ENCODE measurements around the gene PDZD7.

The PDZD7 gene

DNA sequence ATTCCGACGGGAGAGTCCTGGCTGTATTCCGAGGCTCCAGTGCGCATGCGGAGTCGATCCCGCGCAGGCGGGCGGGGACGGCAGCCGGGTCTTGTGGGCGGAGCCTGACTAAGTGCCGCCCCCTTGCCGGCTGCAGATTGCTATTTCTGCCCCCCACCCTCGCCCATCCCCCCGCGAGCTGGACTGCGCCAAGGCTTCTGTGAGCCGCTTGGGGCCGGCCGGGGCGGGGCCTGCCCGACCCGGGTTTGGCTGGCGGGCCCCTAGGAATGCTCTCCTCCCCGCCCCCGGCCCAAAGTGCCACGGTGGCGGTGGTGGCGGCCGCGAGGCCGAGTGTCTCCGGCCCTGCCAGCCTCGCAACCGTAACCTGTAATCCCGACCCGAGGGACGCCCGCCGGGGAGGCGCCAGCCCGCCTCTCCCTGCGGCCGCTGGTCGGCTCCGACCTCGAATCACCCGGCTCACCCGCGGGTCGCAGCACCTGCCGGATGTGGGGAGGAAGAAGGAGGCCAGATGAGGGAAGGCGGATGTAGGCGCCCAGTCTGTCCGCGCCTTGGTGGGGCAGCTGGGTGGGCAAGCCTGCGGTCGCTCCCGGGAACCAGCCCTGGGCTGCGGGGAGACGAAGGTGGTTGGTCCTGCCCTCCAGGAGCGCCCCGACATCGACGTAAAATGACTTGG, 30.2 kb upstream of the PDZD7 start:
- DNase-seq, result peak; percentile 57 to 87

DNA sequence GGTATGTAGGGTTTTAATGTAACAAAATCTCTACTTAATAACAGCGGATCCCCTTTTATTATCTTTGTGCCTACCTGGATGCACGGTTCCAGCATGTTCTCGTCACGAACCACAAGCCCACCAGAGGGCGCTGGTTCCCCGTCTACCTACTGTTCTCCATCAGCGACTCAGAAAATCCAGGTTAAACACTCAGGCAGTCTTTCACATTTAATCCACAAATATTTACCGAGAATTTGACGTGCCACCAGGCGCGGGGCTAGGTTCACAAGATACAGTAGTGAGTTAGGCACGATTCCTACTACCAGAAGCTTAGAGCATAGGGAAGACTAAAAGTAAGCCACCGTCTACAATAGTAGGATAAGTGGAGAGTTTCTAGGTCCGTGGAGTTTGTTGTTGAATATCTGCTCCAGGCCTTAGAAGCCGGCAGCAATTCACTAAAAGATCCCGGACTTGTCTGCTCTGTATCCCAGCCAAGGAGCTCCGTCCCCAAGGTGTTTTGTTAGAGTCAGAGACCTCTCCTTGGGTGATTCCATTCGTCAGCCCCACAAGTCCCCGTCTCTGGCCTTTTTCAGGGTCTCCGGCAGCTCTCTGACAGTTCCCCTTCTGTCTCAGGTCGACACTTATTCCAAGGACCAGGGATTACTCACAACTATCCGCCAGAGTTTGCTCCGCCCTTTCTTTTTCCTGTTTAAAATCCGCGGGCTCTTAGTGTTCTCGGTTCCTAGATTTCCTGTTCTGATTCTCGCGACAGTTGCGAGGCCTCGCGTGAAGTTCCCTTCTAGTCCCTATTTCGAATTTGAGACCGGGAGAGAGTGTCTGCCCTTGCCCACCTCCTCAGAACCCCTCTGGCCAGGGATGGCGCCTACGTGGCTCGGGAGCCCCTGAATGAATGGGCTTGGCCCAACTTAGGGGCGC, 29.4 kb upstream of the PDZD7 start:
- peak; percentile 92 to 93 for DNase-seq

- DNase-seq, result no peak
Measured at GRCh38 chr10:101056365-101057151, 25.6 kb upstream of the PDZD7 start.

GRCh38 chr10:101055411-101055810, 24.5 kb upstream of the PDZD7 start:
- DNase-seq, result no peak

- no peak for DNase-seq
Measured at GRCh38 chr10:101054876-101055275, 23.9 kb upstream of the PDZD7 start.

DNA sequence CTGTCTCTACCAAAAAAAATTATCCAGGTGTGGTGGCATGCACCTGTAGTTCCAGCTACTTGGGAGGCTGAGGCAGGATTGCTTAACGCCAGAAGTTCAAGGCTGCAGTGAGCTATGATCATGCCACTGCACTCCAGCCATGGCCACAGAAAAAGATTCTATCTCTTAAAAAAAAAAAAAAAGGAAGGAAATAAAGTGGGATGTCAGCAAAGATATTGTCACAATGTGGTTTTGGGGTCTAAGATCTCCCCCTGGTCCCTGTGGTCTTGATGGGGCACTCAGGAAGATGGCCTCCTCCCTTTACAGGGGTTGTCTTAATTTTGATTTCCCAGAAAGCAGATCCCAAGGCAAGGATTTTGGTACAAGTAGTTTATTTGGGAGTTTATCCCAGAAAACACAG, 23.4 kb upstream of the PDZD7 start:
- DNase-seq, result no peak

DNA sequence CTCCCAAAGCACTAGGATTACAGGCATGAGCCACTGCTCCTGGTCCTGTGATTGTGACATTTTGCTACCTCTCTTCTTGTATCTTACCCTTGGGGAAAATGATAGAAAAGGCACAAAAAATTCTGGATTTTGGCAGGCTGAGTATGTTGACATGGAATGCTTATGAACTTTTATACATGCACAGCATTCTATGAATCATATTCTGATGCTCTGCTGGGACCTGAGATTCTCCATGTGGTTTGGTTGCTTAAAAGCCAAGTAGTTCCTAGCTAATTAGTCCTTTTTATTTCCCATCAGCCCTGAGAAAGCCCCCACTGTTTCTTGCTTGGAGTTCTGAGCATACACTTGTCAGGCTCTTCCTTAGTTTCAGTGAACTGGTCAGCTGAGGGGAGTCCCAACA, 22.6 kb upstream of the PDZD7 start:
- DNase-seq, result no peak

- no peak for DNase-seq
Measured at GRCh38 chr10:101052285-101052684, 21.4 kb upstream of the PDZD7 start.

- peak; percentile 74 to 81 for DNase-seq
Measured at GRCh38 chr10:101050208-101051069, 19.5 kb upstream of the PDZD7 start.

GRCh38 chr10:101047961-101048892, 17.3 kb upstream of the PDZD7 start:
- DNase-seq, result no peak

- no peak for DNase-seq
Measured at GRCh38 chr10:101047268-101047667, 16.3 kb upstream of the PDZD7 start.

- no peak for DNase-seq
Measured at GRCh38 chr10:101046332-101047238, 15.7 kb upstream of the PDZD7 start.

- DNase-seq, result no peak
Measured at GRCh38 chr10:101044117-101044516, 13.2 kb upstream of the PDZD7 start.

DNA sequence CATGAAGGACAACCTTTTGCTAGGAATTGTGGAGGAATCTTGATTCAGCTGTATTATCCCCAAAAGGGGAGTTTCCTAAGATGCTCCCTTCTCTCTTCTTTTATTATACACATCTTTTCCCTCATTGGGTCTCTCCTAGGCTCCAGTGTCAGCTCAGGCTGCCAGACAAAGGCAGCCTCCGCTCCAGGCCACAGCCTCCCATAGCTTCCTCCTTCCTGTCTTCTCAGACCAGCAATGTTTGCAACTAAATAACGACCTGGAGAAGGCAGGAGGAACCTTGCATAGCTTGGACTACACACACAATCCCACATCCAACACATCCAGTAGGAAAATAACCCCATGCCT, 12.4 kb upstream of the PDZD7 start:
- no peak for DNase-seq

DNA sequence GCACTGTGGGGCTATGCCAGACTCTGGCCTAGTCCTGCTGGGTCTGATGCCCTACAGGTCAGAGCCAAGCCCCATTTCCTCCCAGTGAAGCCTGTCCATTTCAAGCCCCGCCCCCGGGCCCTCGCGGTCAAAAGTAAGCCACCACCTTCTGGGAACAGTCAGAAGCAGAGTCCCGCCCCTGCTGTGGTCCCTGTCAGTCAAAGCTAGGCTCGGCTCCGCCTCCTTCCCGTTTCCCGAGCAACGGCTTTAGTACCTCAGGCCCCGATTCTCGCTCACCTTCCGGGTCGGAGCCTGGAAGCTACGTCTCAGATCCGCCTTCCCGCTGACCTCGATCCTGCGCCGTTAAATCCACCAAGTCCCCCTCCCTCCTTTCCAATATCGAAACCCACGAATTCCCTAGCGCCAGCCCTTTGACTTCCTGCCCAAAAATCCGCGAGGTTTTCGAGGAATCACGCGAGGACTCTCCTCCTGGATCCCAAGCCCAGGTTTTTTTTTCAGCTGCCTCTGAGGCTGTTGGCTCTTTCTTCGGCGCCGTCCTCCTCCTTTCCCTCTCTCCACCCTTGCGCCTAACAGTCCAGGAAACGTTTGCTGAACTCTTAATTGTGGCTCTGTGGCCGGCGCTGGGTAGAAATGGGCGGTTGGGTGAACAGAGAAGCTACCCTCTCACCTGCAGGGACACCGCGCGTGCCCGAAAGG, 11.9 kb upstream of the PDZD7 start:
- DNase-seq, result peak; percentile 88 to 89

GRCh38 chr10:101042118-101042517, 11.2 kb upstream of the PDZD7 start:
- DNase-seq, result no peak

- peak; percentile 83 to 86 for DNase-seq
Measured at GRCh38 chr10:101041252-101041761, 10.4 kb upstream of the PDZD7 start.

GRCh38 chr10:101040851-101041250, 9.9 kb upstream of the PDZD7 start:
- DNase-seq, result no peak

GRCh38 chr10:101040061-101040460, 9.1 kb upstream of the PDZD7 start:
- no peak for DNase-seq

All from CD4-positive, alpha-beta T cell treated with Interleukin-4 for 1 hour (primary cell).